Mesothelial cell of epicardium (in vitro differentiated cells): ENCODE measurements around the gene KIAA1549. TPM values are rescaled to one million over a fixed set of nuclear protein-coding genes. Genes with fewer than 3 reads are reported as not detected.
A peak's percentile ranks its signal among the peaks of the same experiment; 100 is the strongest.
"Not testable (repeated sequence)": the region's sequence is repeated elsewhere in the genome, so short reads cannot be mapped to it uniquely, and the experiment has no call there.

ENCODE experiments used
- DNase-seq, 2 experiments: peaks; one replicate each; pipeline ENCODE4 v3.0.0; 2021; ENCODE audit warnings: low spot score in 2 of 2; ENCODE audit not compliant: unreplicated experiment in 2 of 2
- H3K27ac Mint-ChIP-seq: 2 replicates; pipeline ENCODE4 v1.8.0; 2021; ENCODE audit warnings: mixed read lengths
- H3K27me3 Mint-ChIP-seq: 2 replicates; pipeline ENCODE4 v1.8.0; 2021; ENCODE audit warnings: low read depth, mixed read lengths
- H3K36me3 Mint-ChIP-seq: 2 replicates; pipeline ENCODE4 v1.8.0; 2021; ENCODE audit warnings: mixed read lengths
- H3K4me1 Mint-ChIP-seq: 2 replicates; pipeline ENCODE4 v1.8.0; 2021; ENCODE audit warnings: mixed read lengths
- H3K4me3 Mint-ChIP-seq: 2 replicates; pipeline ENCODE4 v1.8.0; 2021; ENCODE audit warnings: mild to moderate bottlenecking, moderate library complexity, mixed read lengths
- H3K9me3 Mint-ChIP-seq: 2 replicates; pipeline ENCODE4 v1.8.0; 2021; ENCODE audit warnings: mixed read lengths
- total RNA-seq: library from RNA; stranded (reverse); gene quantifications from 3 replicates; pipeline ENCODE4 v1.2.1, GENCODE V29; 2021
- TF ChIP-seq, protein P1 (sequence below): fragments of 200-600 bp; sonication (generic); IDR thresholded peaks from one replicate; pipeline ENCODE4 v1.5.0; 2021; ENCODE audit warnings: antibody characterized with exemption; ENCODE audit not compliant: unreplicated experiment

Gene KIAA1549
- 33.9 to 34.8 TPM (median 34.1 TPM) in 3 replicates for total RNA-seq

DNA sequence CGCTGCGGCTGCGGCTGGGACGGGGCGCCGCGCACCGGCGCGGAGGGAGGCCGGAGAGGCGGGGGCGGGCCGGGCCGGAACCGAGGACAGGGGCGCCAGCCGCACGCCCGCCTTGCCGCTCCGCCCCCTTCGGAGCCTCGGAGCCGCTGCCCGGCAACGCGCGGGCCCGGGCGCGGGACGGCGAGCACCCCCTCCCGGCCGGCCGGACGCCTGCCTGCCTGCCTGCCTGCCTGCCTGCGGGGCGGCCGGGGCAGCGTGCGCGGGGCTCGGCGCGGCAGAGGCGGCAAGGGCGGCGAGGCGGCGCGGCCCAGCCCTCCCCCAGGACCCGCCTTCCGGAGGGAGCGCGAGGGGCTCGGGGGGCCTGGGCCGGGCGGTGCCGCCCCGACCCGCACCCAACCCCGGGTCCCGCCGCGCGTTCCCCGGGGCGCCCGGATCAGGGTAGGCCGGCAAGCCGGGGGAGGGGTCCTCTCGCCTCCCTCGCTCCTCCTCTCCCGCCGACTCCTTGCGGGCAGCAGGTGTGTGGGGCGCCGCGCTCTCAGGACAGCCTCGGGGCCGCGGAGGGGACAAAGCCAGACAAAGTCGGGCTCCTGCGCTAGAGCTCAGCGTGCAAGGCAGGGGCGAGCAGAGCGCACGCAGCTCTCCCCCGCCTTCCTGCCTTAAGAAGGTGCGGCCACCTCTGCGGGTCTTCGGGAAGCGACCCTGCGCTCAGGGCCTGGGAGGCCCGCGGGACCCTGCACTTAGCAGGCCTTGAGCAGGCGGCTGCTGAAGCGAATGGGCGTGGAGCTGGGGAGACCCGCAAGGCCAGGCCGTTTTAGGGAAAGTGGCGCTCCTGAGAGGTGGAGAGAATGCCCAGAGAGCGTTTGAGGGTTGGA is at the start of gene KIAA1549:
Gene KIAA1549 (minus strand): TSS at position 58 of the 872 bp plus-strand sequence. CDS start 120 bp downstream, outside the sequence.
- H3K36me3 Mint-ChIP-seq = peaks cover 2% of the 10 kb centered on the region
- no peaks in the 10 kb centered on the region for H3K27me3 Mint-ChIP-seq
- peaks cover 33% of the 10 kb centered on the region for H3K4me1 Mint-ChIP-seq
- TF ChIP-seq, protein P1, sequence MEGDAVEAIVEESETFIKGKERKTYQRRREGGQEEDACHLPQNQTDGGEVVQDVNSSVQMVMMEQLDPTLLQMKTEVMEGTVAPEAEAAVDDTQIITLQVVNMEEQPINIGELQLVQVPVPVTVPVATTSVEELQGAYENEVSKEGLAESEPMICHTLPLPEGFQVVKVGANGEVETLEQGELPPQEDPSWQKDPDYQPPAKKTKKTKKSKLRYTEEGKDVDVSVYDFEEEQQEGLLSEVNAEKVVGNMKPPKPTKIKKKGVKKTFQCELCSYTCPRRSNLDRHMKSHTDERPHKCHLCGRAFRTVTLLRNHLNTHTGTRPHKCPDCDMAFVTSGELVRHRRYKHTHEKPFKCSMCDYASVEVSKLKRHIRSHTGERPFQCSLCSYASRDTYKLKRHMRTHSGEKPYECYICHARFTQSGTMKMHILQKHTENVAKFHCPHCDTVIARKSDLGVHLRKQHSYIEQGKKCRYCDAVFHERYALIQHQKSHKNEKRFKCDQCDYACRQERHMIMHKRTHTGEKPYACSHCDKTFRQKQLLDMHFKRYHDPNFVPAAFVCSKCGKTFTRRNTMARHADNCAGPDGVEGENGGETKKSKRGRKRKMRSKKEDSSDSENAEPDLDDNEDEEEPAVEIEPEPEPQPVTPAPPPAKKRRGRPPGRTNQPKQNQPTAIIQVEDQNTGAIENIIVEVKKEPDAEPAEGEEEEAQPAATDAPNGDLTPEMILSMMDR = no peak
- peak within 1 kb of the TSS; percentile 95 for H3K4me3 Mint-ChIP-seq
- peak; percentile 59 to 78 for DNase-seq
- peak within 1 kb of the TSS; percentile 95 for H3K27ac Mint-ChIP-seq
- peaks cover 4% of the 10 kb centered on the region for H3K9me3 Mint-ChIP-seq

DNA sequence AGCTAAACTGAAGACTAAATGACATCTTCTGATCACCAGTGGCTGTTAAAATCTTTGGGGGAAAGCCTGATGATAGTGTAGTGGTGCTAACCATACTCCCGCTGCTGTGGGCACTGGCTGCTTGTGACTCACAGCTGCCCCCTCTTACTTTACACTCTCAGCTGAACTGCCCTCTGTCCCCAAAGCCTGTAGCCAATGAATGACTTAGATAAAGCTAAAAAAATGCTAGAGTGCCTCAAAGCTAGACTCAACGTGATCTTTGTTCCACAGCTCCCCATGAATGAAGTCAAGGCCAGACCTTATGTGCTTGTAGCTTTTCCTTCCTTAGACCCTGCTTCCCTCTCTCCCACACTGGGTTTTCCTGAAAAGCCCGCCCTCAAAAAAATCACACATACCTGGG is 48.2 kb upstream of the KIAA1549 start:
- Mint-ChIP-seq H3K4me3 (no peak overlapping the region), H3K4me1 (no peaks in the 10 kb centered on the region), H3K36me3 (no peaks in the 10 kb centered on the region), H3K9me3 (peaks cover 3% of the 10 kb centered on the region), H3K27me3 (no peaks in the 10 kb centered on the region), H3K27ac (no peak overlapping the region)
- TF ChIP-seq, protein P1 = no peak
- no peak for DNase-seq

DNA sequence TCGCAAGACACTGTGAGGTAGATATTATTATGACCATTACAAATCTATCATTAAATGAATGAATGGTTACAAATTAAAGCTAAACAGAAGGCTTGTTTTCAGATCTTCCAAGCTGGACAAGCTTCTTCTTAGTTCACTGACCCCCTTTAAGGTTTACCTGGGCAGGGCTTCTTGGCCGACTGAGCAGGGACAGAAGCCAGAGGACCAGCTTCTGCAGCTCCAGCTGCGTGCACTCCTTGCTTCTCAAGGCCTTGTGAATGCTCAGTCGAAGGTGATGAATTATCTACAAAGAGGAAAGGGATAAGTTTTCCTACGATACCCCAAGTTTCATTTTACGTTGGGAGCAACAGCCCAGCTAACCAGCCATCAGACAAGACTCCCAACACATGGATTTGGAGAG is 45.4 kb upstream of the KIAA1549 start:
- Mint-ChIP-seq H3K9me3 (no peaks in the 10 kb centered on the region), H3K4me3 (no peak overlapping the region), H3K27ac (no peak overlapping the region), H3K4me1 (peaks cover 6% of the 10 kb centered on the region), H3K36me3 (no peaks in the 10 kb centered on the region), H3K27me3 (no peaks in the 10 kb centered on the region)
- TF ChIP-seq, protein P1 = no peak
- DNase-seq = no peak

DNA sequence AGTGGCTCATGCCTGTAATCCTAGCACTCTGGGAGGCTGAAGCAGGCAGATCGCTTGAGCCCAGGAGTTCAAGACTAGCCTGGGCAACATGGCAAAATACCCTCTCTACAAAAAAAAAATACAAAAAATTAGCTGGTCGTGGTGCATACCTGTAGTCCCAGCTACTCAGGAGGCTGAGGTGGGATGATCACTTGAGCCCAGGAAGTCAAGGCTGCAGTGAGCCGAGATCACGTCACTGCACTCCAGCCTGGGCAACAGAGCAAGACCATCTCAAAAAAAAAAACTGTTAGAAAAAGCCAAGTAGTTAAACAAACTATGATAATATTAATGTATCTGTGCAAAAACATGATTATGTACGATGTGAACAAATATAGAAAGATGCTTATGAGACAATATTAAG is 44.7 kb upstream of the KIAA1549 start:
- H3K9me3 Mint-ChIP-seq, DNase-seq, H3K27me3 Mint-ChIP-seq, H3K27ac Mint-ChIP-seq, H3K4me3 Mint-ChIP-seq, H3K4me1 Mint-ChIP-seq, H3K36me3 Mint-ChIP-seq: not testable (repeated sequence)

DNA sequence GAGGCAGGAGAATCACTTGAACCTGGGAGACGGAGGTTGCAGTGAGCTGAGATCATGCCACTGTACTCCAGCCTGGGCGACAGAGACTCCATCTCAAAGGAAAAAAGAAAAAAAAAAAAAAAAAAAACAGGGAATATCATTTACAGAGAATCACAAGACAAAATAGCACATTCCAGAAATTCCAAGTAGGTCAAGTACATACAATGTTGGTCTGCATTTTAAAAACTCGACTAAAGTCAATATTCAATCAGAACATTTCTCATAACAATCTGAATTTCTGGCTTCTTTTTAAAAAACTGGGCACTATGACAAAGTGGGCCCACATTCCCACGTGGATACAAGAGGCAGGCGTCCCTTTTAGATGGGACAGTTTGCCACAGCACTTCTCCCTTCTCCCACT is 41.9 kb upstream of the KIAA1549 start:
- Mint-ChIP-seq H3K27me3 (no peaks in the 10 kb centered on the region), H3K9me3 (no peaks in the 10 kb centered on the region), H3K27ac (peak overlapping the region; percentile 8), H3K4me3 (no peak overlapping the region), H3K4me1 (peaks cover 11% of the 10 kb centered on the region), H3K36me3 (no peaks in the 10 kb centered on the region)
- TF ChIP-seq, protein P1 = no peak
- DNase-seq = no peak

DNA sequence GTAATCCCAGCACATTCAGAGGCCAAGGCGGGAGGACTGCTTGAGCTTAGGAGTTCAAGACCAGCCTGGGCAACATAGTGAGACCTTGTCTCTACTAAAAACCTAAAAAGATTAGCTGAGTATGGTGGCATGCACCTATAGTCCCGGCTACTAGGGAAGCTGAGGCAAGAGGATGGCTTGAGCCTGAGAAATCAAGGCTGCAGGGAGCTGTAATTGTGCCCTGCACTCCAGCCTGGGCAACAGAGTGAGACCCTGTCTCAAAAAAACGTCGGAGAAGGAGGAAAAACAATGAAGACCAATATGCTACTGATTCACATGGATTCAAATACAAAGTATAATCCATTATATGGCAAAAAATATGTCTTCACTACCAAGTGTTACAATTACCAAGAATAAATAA is 41.1 kb upstream of the KIAA1549 start:
- Mint-ChIP-seq H3K9me3 (no peaks in the 10 kb centered on the region), H3K36me3 (no peaks in the 10 kb centered on the region), H3K27me3 (no peaks in the 10 kb centered on the region), H3K4me1 (peaks cover 13% of the 10 kb centered on the region), H3K4me3 (no peak overlapping the region), H3K27ac (no peak overlapping the region)
- TF ChIP-seq, protein P1 = no peak
- DNase-seq = no peak
